Neural cell (in vitro differentiated cells): ENCODE results near the gene ZNF552. TPM values are rescaled to one million over a fixed set of nuclear protein-coding genes. Genes with fewer than 3 reads are reported as not detected.

ENCODE experiments used
- H2AFZ ChIP-seq: fragments of 200-600, 300-800 bp; sonication (generic), shearing (Covaris generic); 2 replicates; pipeline ENCODE4 v1.6.0; 2014; ENCODE audit warnings: low read depth, mild to moderate bottlenecking, antibody characterized with exemption, low read length, moderate library complexity
- H3F3A ChIP-seq: fragments of 200-600 bp; shearing (Covaris generic); 2 replicates; pipeline ENCODE4 v1.6.1; 2016; ENCODE audit warnings: mild to moderate bottlenecking, moderate library complexity, mixed read lengths, antibody characterized with exemption, low read length; ENCODE audit not compliant: insufficient read depth, poor library complexity, severe bottlenecking
- H3K27ac ChIP-seq: fragments of 200-600, 300-800 bp; sonication (generic), shearing (Covaris generic); 2 replicates; pipeline ENCODE4 v1.5.1; 2014; ENCODE audit warnings: mild to moderate bottlenecking, low read length, moderate library complexity
- H3K27me3 ChIP-seq: fragments of 300-800, 200-600 bp; sonication (generic), shearing (Covaris generic); 2 replicates; pipeline ENCODE4 v1.6.0; 2014; ENCODE audit warnings: mild to moderate bottlenecking, low read depth, low read length, moderate library complexity; ENCODE audit not compliant: insufficient read depth
- H3K36me3 ChIP-seq: fragments of 300-800, 200-600 bp; sonication (generic), shearing (Covaris generic); 2 replicates; pipeline ENCODE4 v1.5.1; 2014; ENCODE audit warnings: mild to moderate bottlenecking, antibody characterized with exemption, low read length, moderate library complexity; ENCODE audit not compliant: insufficient read depth
- H3K4me2 ChIP-seq: fragments of 300-800, 200-600 bp; sonication (generic), shearing (Covaris generic); 2 replicates; pipeline ENCODE4 v1.6.0; 2014; ENCODE audit warnings: mild to moderate bottlenecking, low read length
- H3K4me3 ChIP-seq: fragments of 300-800, 200-600 bp; sonication (generic), shearing (Covaris generic); 2 replicates; pipeline ENCODE4 v1.5.1; 2014; ENCODE audit warnings: mild to moderate bottlenecking, low read length, moderate library complexity
- H3K79me2 ChIP-seq: fragments of 200-600 bp; shearing (Covaris generic); replicated peaks from 2 replicates; pipeline ENCODE4 v1.6.0; 2014; ENCODE audit warnings: mild to moderate bottlenecking, low read length, moderate library complexity; ENCODE audit not compliant: insufficient read depth
- H3K9ac ChIP-seq: fragments of 300-800, 200-600 bp; sonication (generic), shearing (Covaris generic); 2 replicates; pipeline ENCODE4 v1.6.1; 2016; ENCODE audit warnings: mild to moderate bottlenecking, low read length, mixed read lengths
- H3K9me2 ChIP-seq: fragments of 200-600 bp; shearing (Covaris generic); 2 replicates; pipeline ENCODE4 v1.6.1; 2016; ENCODE audit warnings: mild to moderate bottlenecking, low read length, mixed read lengths; ENCODE audit not compliant: insufficient read depth
- H3K9me3 ChIP-seq: fragments of 200-600, 300-800 bp; sonication (generic), shearing (Covaris generic); 2 replicates; pipeline ENCODE4 v1.6.1; 2016; ENCODE audit warnings: mild to moderate bottlenecking, mixed run types, low read length, moderate library complexity, mixed read lengths
- H4K20me1 ChIP-seq: fragments of 200-600 bp; shearing (Covaris generic); 2 replicates; pipeline ENCODE4 v1.6.1; 2016; ENCODE audit warnings: mild to moderate bottlenecking, mixed run types; ENCODE audit not compliant: insufficient read depth
- CTCF ChIP-seq: fragments of 450-650 bp; IDR thresholded peaks from 2 replicates; pipeline ENCODE4 v1.5.1; 2014; ENCODE audit warnings: antibody characterized with exemption, mild to moderate bottlenecking, moderate library complexity; ENCODE audit not compliant: poor library complexity, severe bottlenecking
- EP300 ChIP-seq: fragments of 450-650 bp; conservative IDR thresholded peaks from 2 replicates; pipeline ENCODE4 v1.6.1; 2014; ENCODE audit warnings: antibody characterized with exemption, mild to moderate bottlenecking, moderate library complexity; ENCODE audit not compliant: poor library complexity, severe bottlenecking
- EZH2 ChIP-seq: fragments of 200-600, 300-800 bp; shearing (Covaris generic), sonication (generic); IDR thresholded peaks from 2 replicates; pipeline ENCODE4 v1.6.1; 2014; ENCODE audit warnings: antibody characterized with exemption, low read length, borderline replicate concordance, mild to moderate bottlenecking; ENCODE audit not compliant: insufficient read depth, poor library complexity, severe bottlenecking
- MXI1 ChIP-seq: fragments of 450-650 bp; conservative IDR thresholded peaks from 2 replicates; pipeline ENCODE4 v1.6.1; 2014; ENCODE audit warnings: antibody characterized with exemption, mild to moderate bottlenecking; ENCODE audit not compliant: poor library complexity, severe bottlenecking
- POLR2AphosphoS5 ChIP-seq: IDR thresholded peaks from 2 replicates; pipeline ENCODE4 v1.6.1; 2012
- RAD21 ChIP-seq: fragments of 450-650 bp; conservative IDR thresholded peaks from 2 replicates; pipeline ENCODE4 v1.6.1; 2014; ENCODE audit warnings: antibody characterized with exemption, mild to moderate bottlenecking, moderate library complexity
- REST ChIP-seq: IDR thresholded peaks from 2 replicates; pipeline ENCODE4 v1.6.1; 2012; ENCODE audit warnings: borderline replicate concordance
- SMC3 ChIP-seq: fragments of 450-650 bp; conservative IDR thresholded peaks from 2 replicates; pipeline ENCODE4 v1.6.1; 2014; ENCODE audit warnings: antibody characterized with exemption, mild to moderate bottlenecking, moderate library complexity; ENCODE audit not compliant: poor library complexity
- TAF1 ChIP-seq: IDR thresholded peaks from 2 replicates; pipeline ENCODE4 v1.6.1; 2012; ENCODE audit warnings: low read depth
- polyA plus RNA-seq: library from polyadenylated mRNA; depleted of rRNA; stranded (reverse); fragments of >200 nt; gene quantifications from 2 replicates; pipeline ENCODE4 v1.2.3, GENCODE V29; 2014

ZNF552 gene
- polyA plus RNA-seq, 1 donor from 2014 or later: 8.8 TPM

GRCh38 chr19:57771417-57771816 lies 43.3 kb downstream of the ZNF552 start:
- Histone ChIP-seq H4K20me1 (no peaks in the 10 kb centered on the region), H3K9ac (no peak overlapping the region), H3K4me3 (no peak overlapping the region), H3K9me2 (no peaks in the 10 kb centered on the region), H3K36me3 (peaks cover 3% of the 10 kb centered on the region), H3K27ac (no peak overlapping the region), H3F3A (no peaks in the 10 kb centered on the region), H2AFZ (no peak overlapping the region), H3K79me2 (peaks cover 54% of the 10 kb centered on the region), H3K4me2 (no peak overlapping the region), H3K9me3 (no peaks in the 10 kb centered on the region), H3K27me3 (no peaks in the 10 kb centered on the region)
- TF ChIP-seq RAD21: no peak
- TF ChIP-seq SMC3: no peak
- TF ChIP-seq EZH2: no peak
- TF ChIP-seq EP300: no peak
- no peak for TF ChIP-seq TAF1
- no peak for TF ChIP-seq MXI1
- no peak for TF ChIP-seq REST
- no peak for TF ChIP-seq CTCF
- TF ChIP-seq POLR2AphosphoS5: no peak

- peak within 1 kb of the TSS; percentile 93 for H3K4me3 ChIP-seq
- H3K9ac ChIP-seq: peak within 1 kb of the TSS; percentile 85
- H3K9me3 ChIP-seq: no peaks in the 10 kb centered on the region
- TF ChIP-seq EZH2 (no peak), MXI1 (peak; percentile 75), CTCF (no peak), SMC3 (peak; percentile 29), POLR2AphosphoS5 (peak; percentile 97), RAD21 (peak; percentile 34), REST (peak; percentile 28), TAF1 (peak; percentile 52), EP300 (peak; percentile 20)
- H3K79me2 ChIP-seq: peaks cover 39% of the 10 kb centered on the region
- peak within 1 kb of the TSS; percentile 67 for H3K4me2 ChIP-seq
- no peaks in the 10 kb centered on the region for H3F3A ChIP-seq
- H3K9me2 ChIP-seq: no peaks in the 10 kb centered on the region
- H3K27ac ChIP-seq: peak within 1 kb of the TSS; percentile 84
- peak within 1 kb of the TSS; percentile 56 for H2AFZ ChIP-seq
- H4K20me1 ChIP-seq: no peaks in the 10 kb centered on the region
- peaks cover 3% of the 10 kb centered on the region for H3K36me3 ChIP-seq
- H3K27me3 ChIP-seq: no peaks in the 10 kb centered on the region
Observed at GRCh38 chr19:57769345-57770131, 45.2 kb downstream of the ZNF552 start, which contains the start of gene ZNF586. Gene ZNF586 (plus strand): TSS chr19:57769676. CDS start chr19:57769843, 167 bp downstream.
